IPS DF 6.9 (cell line): ENCODE results near the gene EPN2.

Experiments
- DNase-seq: peaks from one replicate; pipeline ENCODE4 v3.0.0-alpha.2; 2013; ENCODE audit warnings: low read depth, low spot score
- H3K27ac ChIP-seq: one replicate; pipeline ENCODE4 v1.5.1; 2013; ENCODE audit warnings: low read length, control low read depth
- H3K27me3 ChIP-seq: 2 replicates; pipeline ENCODE4 v1.6.1; 2013; ENCODE audit warnings: mild to moderate bottlenecking, low read length; ENCODE audit not compliant: control insufficient read depth, insufficient read depth
- H3K36me3 ChIP-seq: 2 replicates; pipeline ENCODE4 v1.6.1; 2013; ENCODE audit warnings: low read length; ENCODE audit not compliant: control insufficient read depth, insufficient read depth
- H3K4me1 ChIP-seq: 2 replicates; pipeline ENCODE4 v1.6.1; 2013; ENCODE audit warnings: low read length; ENCODE audit not compliant: control insufficient read depth, insufficient read depth
- H3K4me3 ChIP-seq: 2 replicates; pipeline ENCODE4 v1.5.1; 2013; ENCODE audit warnings: mild to moderate bottlenecking, low read length
- H3K9me3 ChIP-seq: 2 replicates; pipeline ENCODE4 v1.6.1; 2013; ENCODE audit warnings: low read length, inconsistent platforms; ENCODE audit not compliant: control insufficient read depth, insufficient read depth
- WGBS: extraction: QIAGEN DNeasy Blood & Tissue Kit; methylation state at CpG from one replicate; pipeline ENCODE4 v1.1.7; 2013; ENCODE audit warnings: mixed read lengths, missing lambda C conversion rate; ENCODE audit not compliant: insufficient read length, insufficient coverage; 5-methylcytosine and 5-hydroxymethylcytosine counted together

The EPN2 gene

DNA sequence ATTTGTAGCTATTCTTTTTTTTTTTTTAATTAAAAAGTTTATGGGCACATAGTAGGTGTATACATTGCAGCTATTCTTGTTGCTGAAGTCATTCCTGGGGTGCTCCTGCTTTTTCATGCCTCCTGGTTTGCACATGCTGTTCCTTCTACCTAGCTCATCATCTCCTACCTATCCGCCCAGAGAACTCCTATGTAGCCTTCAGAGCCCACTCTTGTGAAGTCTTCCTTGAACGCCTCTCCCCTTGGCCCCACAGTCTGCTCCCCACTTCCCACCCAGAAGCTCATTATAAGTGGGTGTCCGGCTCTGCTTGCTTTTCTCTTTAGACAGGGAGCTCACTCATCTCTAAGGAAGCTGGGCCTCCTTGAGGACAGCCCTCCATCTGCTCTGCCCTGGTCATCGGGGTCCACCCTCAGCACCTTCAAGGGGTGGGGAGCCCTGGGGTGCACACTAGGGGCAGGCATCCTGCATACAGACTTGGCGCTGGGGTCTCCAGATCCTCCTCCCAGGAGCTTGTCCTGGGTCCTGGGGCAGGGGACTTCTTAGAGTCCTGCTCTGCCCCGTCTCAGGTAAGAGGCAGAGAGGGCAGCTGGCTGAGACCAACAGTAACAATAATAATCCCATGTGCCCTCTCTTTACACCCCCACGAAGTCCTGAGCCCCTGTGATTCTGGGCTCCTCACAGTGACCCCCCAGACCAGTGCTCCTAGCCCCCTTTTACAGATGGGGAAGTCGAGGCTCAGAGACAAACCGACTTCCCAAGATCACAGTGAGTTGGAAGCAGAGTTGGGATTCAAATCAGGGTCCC lies 128.9 kb downstream of the EPN2 start:
- Histone ChIP-seq H3K4me1 (no peaks in the 10 kb centered on the region), H3K9me3 (no peaks in the 10 kb centered on the region), H3K27me3 (no peaks in the 10 kb centered on the region), H3K4me3 (no peak overlapping the region), H3K36me3 (no peaks in the 10 kb centered on the region), H3K27ac (no peak overlapping the region)
- DNase-seq, result no peak
- WGBS, result no CpG with 5 or more reads among the region's 9 CpGs

DNA sequence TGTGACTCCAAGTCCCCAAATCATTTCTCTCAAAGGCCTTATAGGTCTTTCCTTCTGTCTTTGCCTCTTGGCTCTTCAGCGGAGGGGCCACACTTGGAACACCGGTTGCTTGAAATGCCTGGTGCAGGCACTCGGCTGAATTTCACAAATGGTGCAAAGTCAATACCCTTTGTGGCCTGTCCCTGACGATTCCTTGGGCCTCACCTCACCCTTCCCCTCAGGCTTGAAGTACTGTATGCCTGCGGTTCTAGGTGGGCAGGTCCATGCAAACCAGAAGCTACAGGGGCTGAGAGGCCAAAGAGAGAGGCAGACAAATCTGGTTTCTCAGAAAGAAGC lies 129.4 kb downstream of the EPN2 start:
- H3K36me3 ChIP-seq, result no peaks in the 10 kb centered on the region
- H3K4me1 ChIP-seq, result no peaks in the 10 kb centered on the region
- no peaks in the 10 kb centered on the region for H3K27me3 ChIP-seq
- no peak overlapping the region for H3K4me3 ChIP-seq
- H3K9me3 ChIP-seq, result no peaks in the 10 kb centered on the region
- no CpG with 5 or more reads among the region's 5 CpGs for WGBS
- H3K27ac ChIP-seq, result no peak overlapping the region
- DNase-seq, result no peak

DNA sequence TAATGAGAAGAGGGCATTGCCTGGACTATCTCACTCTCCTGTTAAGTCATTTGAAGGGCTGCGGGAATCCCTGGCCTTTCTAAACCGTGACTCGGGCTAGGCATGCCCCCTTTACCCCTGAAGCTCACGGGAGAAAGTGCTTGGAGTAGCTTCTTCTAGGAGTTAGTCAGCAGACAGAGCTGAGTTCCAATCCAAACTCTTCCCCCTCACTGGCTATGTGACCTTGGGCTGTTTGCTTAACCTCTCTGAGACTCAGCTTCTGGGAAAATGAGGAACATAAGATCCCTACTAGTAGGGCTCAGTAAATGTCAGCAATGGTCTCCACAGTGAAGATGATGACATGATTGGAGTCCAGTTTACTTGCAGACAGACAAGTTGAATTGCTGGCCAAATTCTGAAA lies 131.1 kb downstream of the EPN2 start:
- WGBS, result no CpG with 5 or more reads among the region's 4 CpGs
- DNase-seq, result no peak
- no peak overlapping the region for H3K4me3 ChIP-seq
- H3K9me3 ChIP-seq, result no peaks in the 10 kb centered on the region
- no peaks in the 10 kb centered on the region for H3K36me3 ChIP-seq
- peaks cover 3% of the 10 kb centered on the region for H3K4me1 ChIP-seq
- H3K27me3 ChIP-seq, result no peaks in the 10 kb centered on the region
- H3K27ac ChIP-seq, result no peak overlapping the region

DNA sequence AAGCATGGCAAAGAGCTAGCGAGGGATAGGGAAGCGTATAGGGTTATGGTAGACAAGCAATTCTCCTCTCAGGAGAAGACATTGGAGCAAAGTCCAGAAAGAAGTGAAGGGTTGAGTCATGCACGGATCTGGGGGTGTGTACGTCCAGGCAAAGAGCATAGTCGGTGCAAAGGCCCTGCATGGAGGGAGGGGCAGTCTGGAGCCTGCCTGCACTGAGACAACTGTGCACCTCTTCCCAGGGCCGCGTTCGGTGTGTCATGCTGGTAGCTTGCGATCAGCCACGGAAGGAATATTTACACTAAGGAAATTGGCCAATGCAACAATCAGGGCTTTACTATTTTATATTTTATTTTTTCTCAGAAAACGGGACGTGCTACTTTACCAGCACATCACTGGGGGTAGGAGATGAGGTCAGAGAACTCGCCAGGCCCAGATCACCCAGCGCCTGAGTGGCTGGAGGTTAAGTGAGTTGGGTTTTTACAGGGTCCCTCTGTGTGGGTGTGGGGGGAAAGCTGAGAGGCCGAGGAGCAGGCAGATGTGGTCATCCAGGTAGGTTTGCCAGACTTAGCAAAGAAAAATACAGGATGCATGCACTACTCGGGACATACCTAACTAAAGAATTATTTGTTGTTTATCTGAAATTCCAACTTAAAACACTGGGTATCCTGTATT lies 132.1 kb downstream of the EPN2 start:
- no peak overlapping the region for H3K27ac ChIP-seq
- no peak for DNase-seq
- H3K4me3 ChIP-seq, result no peak overlapping the region
- peaks cover 3% of the 10 kb centered on the region for H3K4me1 ChIP-seq
- no peaks in the 10 kb centered on the region for H3K27me3 ChIP-seq
- WGBS, result no CpG with 5 or more reads among the region's 16 CpGs
- no peaks in the 10 kb centered on the region for H3K36me3 ChIP-seq
- H3K9me3 ChIP-seq, result no peaks in the 10 kb centered on the region

DNA sequence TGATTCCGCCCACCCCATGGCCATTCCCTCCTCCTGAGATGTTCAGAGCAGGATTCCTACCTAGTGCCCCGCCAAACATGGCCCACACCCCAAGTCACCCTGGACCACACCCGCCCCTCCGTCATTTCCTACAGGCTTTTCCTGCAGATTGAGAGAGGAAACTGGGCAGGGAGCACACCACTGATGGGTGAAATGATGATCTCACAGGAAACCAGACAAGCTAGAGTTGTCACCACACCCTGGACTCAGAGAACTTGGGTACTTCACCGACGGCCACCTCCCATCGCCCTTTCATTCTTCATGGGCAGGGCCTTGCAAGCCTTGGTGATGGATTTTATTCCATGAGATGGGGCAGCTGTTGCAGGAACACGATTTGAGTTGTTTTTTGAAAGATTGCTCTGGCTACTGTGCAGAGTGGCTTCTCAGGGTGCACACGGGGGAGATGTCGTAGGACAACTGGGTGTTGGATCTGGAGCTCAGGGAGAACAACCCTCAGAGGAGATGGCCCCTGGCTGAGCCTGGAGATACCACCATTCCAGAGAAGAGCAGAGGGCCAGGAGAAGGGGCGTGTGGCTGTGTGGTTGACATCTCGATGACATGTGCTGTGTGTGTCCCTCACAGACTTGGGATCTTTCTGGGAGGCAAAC lies 132.8 kb downstream of the EPN2 start:
- H3K27ac ChIP-seq, result no peak overlapping the region
- DNase-seq, result no peak
- no peaks in the 10 kb centered on the region for H3K36me3 ChIP-seq
- WGBS, result no CpG with 5 or more reads among the region's 12 CpGs
- H3K4me1 ChIP-seq, result peaks cover 3% of the 10 kb centered on the region
- no peaks in the 10 kb centered on the region for H3K9me3 ChIP-seq
- no peaks in the 10 kb centered on the region for H3K27me3 ChIP-seq
- no peak overlapping the region for H3K4me3 ChIP-seq

DNA sequence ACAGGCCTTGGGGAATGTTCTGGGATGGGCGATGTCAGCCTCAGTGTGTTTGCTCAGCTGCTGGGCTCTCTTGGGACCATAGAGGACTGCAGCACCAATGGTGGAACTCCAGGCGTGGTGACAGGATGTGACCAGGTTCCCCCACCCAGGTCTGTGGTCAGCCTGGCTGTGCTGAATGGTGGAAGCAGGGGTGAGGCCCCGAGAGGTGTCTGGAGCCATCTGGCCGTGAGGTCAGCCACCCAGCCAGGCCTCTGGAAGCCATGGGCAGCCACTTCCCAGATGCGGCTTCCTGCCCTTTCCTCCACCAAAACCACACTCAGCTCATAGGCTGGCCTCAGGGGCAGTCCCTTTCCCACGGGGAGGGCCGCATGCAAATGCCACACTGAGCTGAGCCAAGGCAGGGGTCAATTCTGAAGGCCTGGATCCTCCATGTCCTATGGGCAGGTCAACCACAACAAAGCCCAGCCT lies 133.4 kb downstream of the EPN2 start:
- no CpG with 5 or more reads among the region's 7 CpGs for WGBS
- Histone ChIP-seq H3K27ac (no peak overlapping the region), H3K36me3 (no peaks in the 10 kb centered on the region), H3K4me1 (peaks cover 3% of the 10 kb centered on the region), H3K27me3 (no peaks in the 10 kb centered on the region), H3K4me3 (no peak overlapping the region), H3K9me3 (no peaks in the 10 kb centered on the region)
- no peak for DNase-seq

DNA sequence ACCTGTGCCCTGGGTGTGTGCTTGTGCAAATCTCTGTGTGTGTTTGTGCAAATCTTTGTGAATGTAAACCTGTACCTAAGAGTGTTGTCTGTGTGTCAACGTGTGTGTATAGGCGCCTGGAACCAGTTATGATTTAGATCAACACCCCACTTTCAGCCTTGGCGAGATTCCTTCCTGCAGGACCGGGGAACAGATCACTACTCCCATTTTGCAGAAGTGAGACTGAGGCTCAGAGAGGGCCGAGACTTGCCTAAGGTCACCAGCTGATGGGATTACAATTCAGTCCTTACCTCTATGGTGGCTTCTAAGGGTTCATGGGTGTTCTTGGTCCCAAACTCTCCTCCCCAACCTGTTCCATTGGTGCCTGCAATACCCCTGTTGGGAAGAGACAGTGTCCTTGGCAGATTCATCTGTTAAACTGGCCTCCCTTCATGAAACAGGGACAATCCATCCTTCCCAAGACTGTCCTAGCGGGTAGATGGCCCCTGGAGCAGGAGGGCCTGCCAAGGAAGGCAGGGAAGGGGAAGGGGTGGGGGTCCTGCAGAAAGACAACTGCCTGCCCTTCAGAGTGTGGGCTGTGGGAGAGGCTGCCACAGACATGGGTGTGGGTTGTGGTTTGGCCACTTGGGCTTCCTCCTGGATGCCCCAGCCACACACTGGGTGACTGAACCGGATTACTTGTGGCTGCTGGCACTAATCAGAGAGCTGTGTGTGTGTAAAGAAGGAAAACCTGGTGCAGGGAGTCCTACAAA lies 134.3 kb downstream of the EPN2 start:
- H3K4me3 ChIP-seq, result no peak overlapping the region
- peaks cover 3% of the 10 kb centered on the region for H3K4me1 ChIP-seq
- no CpG with 5 or more reads among the region's 7 CpGs for WGBS
- DNase-seq, result no peak
- H3K36me3 ChIP-seq, result no peaks in the 10 kb centered on the region
- H3K27ac ChIP-seq, result no peak overlapping the region
- H3K27me3 ChIP-seq, result no peaks in the 10 kb centered on the region
- H3K9me3 ChIP-seq, result no peaks in the 10 kb centered on the region

DNA sequence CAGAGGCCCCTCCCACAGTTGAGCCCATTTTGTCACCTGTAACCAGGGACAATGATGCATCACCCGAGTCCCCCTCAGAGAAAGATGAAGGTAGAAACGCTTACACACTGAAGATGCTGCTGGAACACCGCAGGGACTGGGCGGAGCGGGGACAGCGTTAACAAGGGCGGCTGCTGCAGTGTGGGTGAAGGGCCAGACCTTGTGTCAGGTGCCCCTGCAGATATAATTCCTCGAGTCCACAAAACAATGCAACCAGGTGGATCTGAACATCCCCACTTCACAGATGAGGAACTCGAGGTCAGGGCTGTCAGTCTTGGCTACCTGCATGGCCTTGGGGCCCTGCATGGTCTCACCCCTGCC lies 134.8 kb downstream of the EPN2 start:
- H3K27ac ChIP-seq, result no peak overlapping the region
- WGBS, result no CpG with 5 or more reads among the region's 9 CpGs
- no peaks in the 10 kb centered on the region for H3K9me3 ChIP-seq
- H3K4me1 ChIP-seq, result peaks cover 3% of the 10 kb centered on the region
- DNase-seq, result no peak
- no peaks in the 10 kb centered on the region for H3K36me3 ChIP-seq
- H3K4me3 ChIP-seq, result no peak overlapping the region
- H3K27me3 ChIP-seq, result no peaks in the 10 kb centered on the region

DNA sequence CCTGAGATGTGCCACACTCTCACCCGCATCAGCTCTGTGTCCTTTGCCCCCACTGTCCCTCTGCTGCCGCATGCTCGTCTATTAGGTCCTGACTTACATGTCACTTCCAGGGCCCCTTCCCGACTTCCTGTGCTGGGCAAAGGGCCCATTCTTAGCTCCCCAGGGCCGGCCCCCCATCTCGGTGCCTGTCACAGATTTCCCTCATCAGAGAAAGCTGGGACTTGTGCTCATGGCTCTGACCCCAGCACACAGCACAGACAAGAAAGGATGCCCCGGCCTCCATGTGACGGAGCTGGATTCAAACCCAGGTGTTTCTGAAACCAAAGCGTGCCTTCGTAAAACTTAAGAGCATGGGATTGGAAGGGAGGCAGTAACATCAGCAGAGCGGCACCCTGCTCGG lies 135.3 kb downstream of the EPN2 start:
- DNase-seq, result no peak
- no peaks in the 10 kb centered on the region for H3K27me3 ChIP-seq
- H3K4me1 ChIP-seq, result peaks cover 3% of the 10 kb centered on the region
- H3K27ac ChIP-seq, result no peak overlapping the region
- WGBS, result no CpG with 5 or more reads among the region's 12 CpGs
- no peaks in the 10 kb centered on the region for H3K9me3 ChIP-seq
- H3K36me3 ChIP-seq, result no peaks in the 10 kb centered on the region
- H3K4me3 ChIP-seq, result no peak overlapping the region

DNA sequence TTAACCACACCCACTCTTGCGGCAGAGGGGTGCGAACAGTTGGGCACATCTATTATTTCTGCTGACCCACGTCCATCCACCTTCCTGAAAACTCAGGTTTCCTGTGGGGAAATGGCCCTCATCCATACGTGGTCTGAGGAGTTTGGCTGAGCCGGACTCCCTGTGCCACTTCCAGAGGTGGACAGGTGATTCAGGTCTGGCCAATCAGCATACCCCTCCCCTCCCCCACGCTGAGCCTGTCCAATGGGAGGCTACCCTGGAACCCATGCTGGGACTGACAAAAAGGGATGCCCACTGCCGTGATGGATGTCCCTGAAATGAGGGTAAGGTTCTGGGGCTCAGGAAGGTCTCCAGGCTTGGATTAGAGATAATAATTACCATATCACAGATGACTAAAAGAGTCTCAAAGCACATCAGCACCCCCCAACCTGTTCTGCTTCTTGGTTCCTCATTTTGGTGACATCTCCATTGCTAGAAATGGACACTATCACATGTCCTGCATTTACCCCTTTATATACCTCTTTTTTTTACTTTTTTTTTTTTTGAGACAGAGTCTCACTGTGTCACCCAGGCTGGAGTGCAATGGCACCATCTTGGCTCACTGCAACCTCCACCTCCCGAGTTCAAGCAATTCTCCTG lies 135.8 kb downstream of the EPN2 start:
- Histone ChIP-seq H3K36me3 (no peaks in the 10 kb centered on the region), H3K27ac (no peak overlapping the region), H3K4me3 (no peak overlapping the region), H3K4me1 (peaks cover 3% of the 10 kb centered on the region), H3K27me3 (no peaks in the 10 kb centered on the region), H3K9me3 (no peaks in the 10 kb centered on the region)
- no peak for DNase-seq
- WGBS, result no CpG with 5 or more reads among the region's 8 CpGs
